ENCODE measurements around the gene PDYN.
A peak's percentile ranks its signal among the peaks of the same experiment; 100 is the strongest.

Gene PDYN

DNA sequence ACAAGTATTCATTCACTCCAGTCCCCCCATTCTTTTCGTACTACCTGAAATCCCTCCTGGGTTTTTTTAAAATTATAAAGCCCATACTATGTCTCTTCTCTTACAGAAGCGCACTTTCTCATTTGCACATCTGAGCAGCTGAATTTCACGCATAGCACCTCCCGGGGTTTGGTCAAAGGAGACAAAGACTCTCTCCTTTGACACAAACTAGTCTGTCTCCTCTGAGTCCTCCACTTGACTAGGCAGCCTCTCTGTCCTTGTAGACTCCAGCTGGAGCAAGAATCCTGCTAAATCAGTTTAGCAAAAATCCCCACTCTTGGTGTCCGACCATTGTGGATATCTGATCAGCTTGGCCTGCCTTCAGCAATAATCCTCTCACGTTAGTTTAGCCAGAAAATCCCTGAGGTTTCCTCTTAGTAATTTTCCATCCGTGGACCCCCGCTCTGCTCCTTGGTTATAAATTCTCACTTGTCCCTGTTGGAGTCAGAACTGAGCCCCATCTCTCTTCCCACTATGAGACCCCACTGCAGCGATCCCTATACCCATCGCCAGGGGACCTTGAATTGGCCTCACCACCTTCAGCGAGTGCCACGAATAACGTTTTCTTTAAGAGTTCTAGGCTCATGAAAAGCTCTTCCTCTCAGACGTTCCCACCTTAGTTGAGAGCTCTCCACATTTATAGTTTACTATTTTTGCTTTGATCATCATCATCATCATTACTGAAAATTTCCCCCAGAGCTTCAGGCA lies 29.0 kb downstream of the PDYN start:
- peak overlapping the region; percentile 40 for H3K4me3 ChIP-seq
- DNase-seq (ENCODE audit: low spot score) = no peak
- TF ChIP-seq, protein P1, sequence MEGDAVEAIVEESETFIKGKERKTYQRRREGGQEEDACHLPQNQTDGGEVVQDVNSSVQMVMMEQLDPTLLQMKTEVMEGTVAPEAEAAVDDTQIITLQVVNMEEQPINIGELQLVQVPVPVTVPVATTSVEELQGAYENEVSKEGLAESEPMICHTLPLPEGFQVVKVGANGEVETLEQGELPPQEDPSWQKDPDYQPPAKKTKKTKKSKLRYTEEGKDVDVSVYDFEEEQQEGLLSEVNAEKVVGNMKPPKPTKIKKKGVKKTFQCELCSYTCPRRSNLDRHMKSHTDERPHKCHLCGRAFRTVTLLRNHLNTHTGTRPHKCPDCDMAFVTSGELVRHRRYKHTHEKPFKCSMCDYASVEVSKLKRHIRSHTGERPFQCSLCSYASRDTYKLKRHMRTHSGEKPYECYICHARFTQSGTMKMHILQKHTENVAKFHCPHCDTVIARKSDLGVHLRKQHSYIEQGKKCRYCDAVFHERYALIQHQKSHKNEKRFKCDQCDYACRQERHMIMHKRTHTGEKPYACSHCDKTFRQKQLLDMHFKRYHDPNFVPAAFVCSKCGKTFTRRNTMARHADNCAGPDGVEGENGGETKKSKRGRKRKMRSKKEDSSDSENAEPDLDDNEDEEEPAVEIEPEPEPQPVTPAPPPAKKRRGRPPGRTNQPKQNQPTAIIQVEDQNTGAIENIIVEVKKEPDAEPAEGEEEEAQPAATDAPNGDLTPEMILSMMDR (IDR thresholded peaks at IDR 0.05) = no peak
- peak overlapping the region in 1 of 2 donors; percentile 10 for H3K27ac ChIP-seq

DNA sequence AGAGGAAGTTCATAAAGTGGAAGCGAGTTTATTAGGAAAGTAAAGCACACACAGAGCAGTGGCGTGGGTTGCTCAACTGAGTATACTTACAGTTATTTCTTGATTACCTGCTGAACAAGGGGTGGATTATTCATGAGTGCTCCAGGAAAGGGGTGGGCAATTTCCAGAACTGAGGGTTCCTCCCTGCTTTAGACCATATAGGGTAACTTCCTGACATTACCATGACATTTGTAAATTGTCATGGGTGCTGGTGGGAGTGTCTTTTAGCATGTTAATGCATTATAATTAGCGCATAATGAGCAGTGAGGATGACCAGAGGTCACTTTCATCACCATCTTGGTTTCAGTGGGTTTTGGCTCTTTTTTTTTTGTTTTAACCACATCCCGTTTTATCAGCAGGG lies 29.8 kb downstream of the PDYN start:
- TF ChIP-seq, protein P1 (IDR thresholded peaks at IDR 0.05) = no peak
- no peak overlapping the region for H3K27ac ChIP-seq
- no peak for DNase-seq (ENCODE audit: low spot score)
- no peak overlapping the region for H3K4me3 ChIP-seq

DNA sequence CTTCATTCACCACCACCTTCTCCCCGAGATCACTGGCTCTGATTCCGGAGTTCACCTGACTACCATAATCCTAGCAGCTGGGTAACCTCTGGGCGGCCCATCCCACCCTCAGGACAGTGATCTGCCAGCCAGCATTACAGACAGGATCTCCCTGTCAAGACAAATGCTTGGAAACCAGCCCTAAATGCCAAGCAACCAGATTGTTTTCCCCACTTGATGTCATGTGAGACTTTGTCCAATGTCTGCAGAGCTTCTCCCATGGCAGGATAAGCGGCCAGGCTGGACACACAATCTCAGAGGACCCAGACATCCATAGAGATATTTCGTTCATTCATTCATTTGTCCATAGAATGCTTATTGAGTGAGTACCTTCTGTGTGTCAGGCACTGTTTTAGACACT lies 32.5 kb downstream of the PDYN start:
- no peak for DNase-seq (ENCODE audit: low spot score)
- TF ChIP-seq, protein P1 (IDR thresholded peaks at IDR 0.05) = no peak
- Histone ChIP-seq H3K27ac (no peak overlapping the region), H3K4me3 (no peak overlapping the region)

DNA sequence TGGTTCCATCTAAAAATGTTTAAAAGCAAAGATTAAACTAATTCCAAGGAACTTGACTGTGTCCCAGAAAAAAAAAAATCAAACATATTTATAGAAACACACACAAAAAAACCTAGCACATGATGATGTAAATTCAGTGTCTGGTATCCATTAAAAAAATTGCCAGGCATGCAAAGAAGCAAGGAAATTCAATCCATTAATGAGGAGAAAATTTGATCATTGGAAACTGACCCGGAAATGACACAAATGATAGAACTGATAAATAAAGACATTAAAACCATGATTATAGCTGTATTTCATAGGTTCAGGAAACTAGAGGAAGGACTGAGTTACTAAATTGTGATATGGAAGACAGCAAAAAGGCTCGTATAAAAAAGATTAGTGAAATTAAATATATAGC lies 34.7 kb downstream of the PDYN start:
- H3K27ac ChIP-seq = no peak overlapping the region
- TF ChIP-seq, protein P1 (IDR thresholded peaks at IDR 0.05) = no peak
- DNase-seq (ENCODE audit: low spot score) = no peak
- H3K4me3 ChIP-seq = no peak overlapping the region

DNA sequence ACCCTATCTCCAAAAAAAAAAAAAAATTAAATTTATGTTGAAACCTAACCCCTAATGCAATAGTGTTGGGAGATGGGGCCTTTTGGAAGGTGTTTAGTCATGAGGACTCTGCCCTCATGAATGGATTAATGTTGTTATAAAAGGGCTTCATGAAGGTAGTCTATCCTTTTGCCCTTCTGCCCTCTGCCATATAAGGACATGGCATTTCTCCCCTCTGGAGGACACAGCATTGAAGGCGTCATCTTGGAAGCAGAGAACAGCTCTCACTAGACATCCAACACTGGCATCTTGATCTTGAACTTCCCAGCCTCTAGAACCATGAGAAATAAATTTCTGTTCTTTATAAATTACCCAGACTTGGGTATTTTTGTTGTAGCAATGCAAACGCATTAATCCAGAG lies 35.4 kb downstream of the PDYN start:
- TF ChIP-seq, protein P1 (IDR thresholded peaks at IDR 0.05) = no peak
- no peak overlapping the region for H3K4me3 ChIP-seq
- no peak for DNase-seq (ENCODE audit: low spot score)
- no peak overlapping the region for H3K27ac ChIP-seq

DNA sequence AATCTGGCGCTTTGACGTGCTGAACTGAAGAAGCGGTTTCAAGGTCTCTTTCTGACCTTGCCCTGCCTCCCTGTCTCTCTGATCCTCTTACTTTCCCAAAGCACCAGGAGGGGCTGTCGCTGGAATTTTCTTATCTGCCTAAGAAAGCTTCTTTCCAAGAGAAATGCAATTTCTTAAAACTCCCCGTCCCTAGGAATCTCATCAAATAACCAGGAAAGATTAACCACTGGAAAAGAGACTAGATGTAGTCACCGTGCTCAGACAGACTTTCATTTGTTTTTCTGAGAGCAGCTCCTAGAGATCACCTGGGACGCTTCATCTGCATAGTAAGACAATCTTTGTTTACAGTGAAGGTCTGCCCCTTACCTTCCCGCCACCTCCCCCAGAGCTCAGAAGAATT lies 38.6 kb downstream of the PDYN start:
- no peak overlapping the region for H3K4me3 ChIP-seq
- TF ChIP-seq, protein P1 (IDR thresholded peaks at IDR 0.05) = no peak
- DNase-seq (ENCODE audit: low spot score) = no peak
- no peak overlapping the region for H3K27ac ChIP-seq

DNA sequence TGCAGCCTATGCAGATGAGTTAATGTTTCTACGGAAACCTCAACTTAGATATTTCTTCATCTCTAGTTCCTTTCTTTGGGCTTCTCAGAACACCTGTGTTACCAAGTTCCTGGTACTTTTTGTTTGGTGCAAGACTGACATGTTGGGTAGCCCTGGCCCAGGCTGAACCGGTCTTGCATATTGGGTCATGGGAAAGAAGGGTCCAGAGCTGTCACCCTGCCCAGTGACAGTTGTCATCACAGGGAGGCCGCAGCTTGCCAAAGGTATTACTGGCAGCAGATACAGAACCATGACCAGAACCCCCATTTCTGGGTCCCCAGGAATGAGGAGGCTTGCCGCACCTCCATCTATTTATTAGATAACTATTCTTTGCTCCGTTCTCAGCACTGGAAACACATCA lies 40.2 kb downstream of the PDYN start:
- Histone ChIP-seq H3K4me3 (no peak overlapping the region), H3K27ac (no peak overlapping the region)
- TF ChIP-seq, protein P1 (IDR thresholded peaks at IDR 0.05) = no peak
- DNase-seq (ENCODE audit: low spot score) = no peak

Data from coronary artery (tissue), 2 donors.